ENCODE results near the gene EEIG1. TPM values are rescaled to one million over a fixed set of nuclear protein-coding genes. Genes with fewer than 3 reads are reported as not detected.

Gene EEIG1
- total RNA-seq, 4 donors from 2014 or later, result 71.8 to 219 (median 122) TPM

- peak in 1 of 3 donors; percentile 60 for DNase-seq
- peaks cover 24 to 98% (median 85%) of the 10 kb centered on the region in 4 donors for H3K4me1 ChIP-seq
- H3K4me3 ChIP-seq, result peak overlapping the region in 1 of 4 donors; percentile 38
- H3K27ac ChIP-seq, result peak overlapping the region; percentile 95 to 99 (median 96)
- no peaks in the 10 kb centered on the region for H3K9me3 ChIP-seq
- no peaks in the 10 kb centered on the region for H3K27me3 ChIP-seq
- no peaks in the 10 kb centered on the region for H3K36me3 ChIP-seq
- peak in 1 of 2 donors; percentile 41 for TF ChIP-seq POLR2A (IDR thresholded peaks at IDR 0.05)
- TF ChIP-seq CTCF (IDR thresholded peaks at IDR 0.05), result no peak
Measured at GRCh38 chr9:127968700-127969383, 11.9 kb downstream of the EEIG1 start.

- peaks cover 23 to 98% (median 82%) of the 10 kb centered on the region in 4 donors for H3K4me1 ChIP-seq
- no peak overlapping the region for H3K4me3 ChIP-seq
- no peaks in the 10 kb centered on the region for H3K9me3 ChIP-seq
- peak overlapping the region; percentile 95 to 99 (median 96) for H3K27ac ChIP-seq
- peak in 2 of 3 donors; percentile 84 to 92 for DNase-seq
- no peaks in the 10 kb centered on the region for H3K27me3 ChIP-seq
- peak in 3 of 6 experiments; percentile 38 to 44 (median 39) for TF ChIP-seq CTCF (IDR thresholded peaks at IDR 0.05)
- peak in 1 of 2 donors; percentile 52 for TF ChIP-seq POLR2A (IDR thresholded peaks at IDR 0.05)
- H3K36me3 ChIP-seq, result no peaks in the 10 kb centered on the region
Measured at GRCh38 chr9:127968042-127968441, 12.7 kb downstream of the EEIG1 start.

GRCh38 chr9:127967151-127967809 is 13.5 kb downstream of the EEIG1 start:
- no peaks in the 10 kb centered on the region for H3K36me3 ChIP-seq
- no peak overlapping the region for H3K4me3 ChIP-seq
- no peak for TF ChIP-seq POLR2A (IDR thresholded peaks at IDR 0.05)
- no peak for TF ChIP-seq CTCF (IDR thresholded peaks at IDR 0.05)
- H3K4me1 ChIP-seq, result peaks cover 24 to 98% (median 82%) of the 10 kb centered on the region in 4 donors
- no peaks in the 10 kb centered on the region for H3K27me3 ChIP-seq
- no peaks in the 10 kb centered on the region for H3K9me3 ChIP-seq
- H3K27ac ChIP-seq, result peak overlapping the region; percentile 83 to 99 (median 96)
- DNase-seq, result no peak

GRCh38 chr9:127966416-127967150 is 14.2 kb downstream of the EEIG1 start:
- Histone ChIP-seq H3K4me3 (peak overlapping the region in 1 of 4 donors; percentile 6), H3K4me1 (peaks cover 24 to 96% (median 76%) of the 10 kb centered on the region in 4 donors), H3K27me3 (no peaks in the 10 kb centered on the region), H3K36me3 (no peaks in the 10 kb centered on the region), H3K9me3 (no peaks in the 10 kb centered on the region), H3K27ac (peak overlapping the region; percentile 83 to 99 (median 96))
- no peak for DNase-seq
- TF ChIP-seq CTCF (IDR thresholded peaks at IDR 0.05), result no peak
- TF ChIP-seq POLR2A (IDR thresholded peaks at IDR 0.05), result no peak

- no peaks in the 10 kb centered on the region for H3K27me3 ChIP-seq
- no peaks in the 10 kb centered on the region for H3K9me3 ChIP-seq
- peaks cover 24 to 96% (median 70%) of the 10 kb centered on the region in 4 donors for H3K4me1 ChIP-seq
- no peaks in the 10 kb centered on the region for H3K36me3 ChIP-seq
- no peak for DNase-seq
- H3K4me3 ChIP-seq, result peak overlapping the region in 2 of 4 donors; percentile 2 to 11
- no peak for TF ChIP-seq POLR2A (IDR thresholded peaks at IDR 0.05)
- no peak for TF ChIP-seq CTCF (IDR thresholded peaks at IDR 0.05)
- H3K27ac ChIP-seq, result peak overlapping the region; percentile 83 to 99 (median 96)
Measured at GRCh38 chr9:127965953-127966352, 14.8 kb downstream of the EEIG1 start.

All from Peyer's patch (tissue), 4 donors.